ENCODE results near the gene SPON1. TPM values are rescaled to one million over a fixed set of nuclear protein-coding genes. Genes with fewer than 3 reads are reported as not detected.

SPON1 gene
- total RNA-seq, 1 experiment from 2014 or later, result not detected

- H3K4me2 ChIP-seq (ENCODE audit: low read length), result no peak overlapping the region
- BruUV-seq (replicated peaks), result no TSS peak
- H3K36me3 ChIP-seq (ENCODE audit: low read depth, low read length), result no peaks in the 10 kb centered on the region
- intact Hi-C loops (cut with micrococcal nuclease), result no loop called here
- no peak for DNase-seq
- no peak overlapping the region for H3K27ac ChIP-seq (ENCODE audit: low read length)
- ChIA-PET POLR2A (ENCODE audit: unreplicated experiment) (no interaction called here), CTCF (no interaction called here)
- H2AFZ ChIP-seq (ENCODE audit: low read length), result no peak overlapping the region
- H4K20me1 ChIP-seq (ENCODE audit: low read length), result no peaks in the 10 kb centered on the region
- H3K79me2 ChIP-seq (ENCODE audit: low read length), result no peaks in the 10 kb centered on the region
- no peak overlapping the region for H3K4me3 ChIP-seq (ENCODE audit: low read length)
- no peak for ATAC-seq
- H3K9ac ChIP-seq (ENCODE audit: low read length), result no peak overlapping the region
- no peaks in the 10 kb centered on the region for H3K9me2 ChIP-seq (replicated peaks; ENCODE audit: low read length)
- no peaks in the 10 kb centered on the region for H3F3A ChIP-seq (ENCODE audit: low read length, unreplicated experiment)
- no peaks in the 10 kb centered on the region for H3K9me3 ChIP-seq (ENCODE audit: low read length)
- no peaks in the 10 kb centered on the region for H3K4me1 ChIP-seq (ENCODE audit: insufficient read depth, low read length)
- peaks cover 63% of the 10 kb centered on the region for H3K27me3 ChIP-seq (ENCODE audit: low read length)
- TF ChIP-seq EZH2 (IDR thresholded peaks at IDR 0.05; ENCODE audit: low read length, unreplicated experiment) (no peak), CTCF (conservative IDR thresholded peaks at IDR 0.05; ENCODE audit: low read depth, low read length) (no peak), EZH2phosphoT487 (IDR thresholded peaks at IDR 0.05; ENCODE audit: borderline replicate concordance, low read length) (no peak)
Measured at GRCh38 chr11:14235701-14236100, 273.2 kb downstream of the SPON1 start.

- CTCF ChIA-PET, result interaction anchor here (0.5 kb wide), 1 partner anchor 750 kb away, joined by 5 read pairs; no protein-coding TSS in a partner anchor
- no TSS peak for BruUV-seq (replicated peaks)
Measured at GRCh38 chr11:14237444-14237961, 275.0 kb downstream of the SPON1 start.

More at GRCh38 chr11:14237444-14237961, 275.0 kb downstream of the SPON1 start:
- Histone ChIP-seq H4K20me1 (ENCODE audit: low read length) (no peaks in the 10 kb centered on the region), H3F3A (ENCODE audit: low read length, unreplicated experiment) (no peaks in the 10 kb centered on the region), H3K79me2 (ENCODE audit: low read length) (no peaks in the 10 kb centered on the region), H3K9me2 (replicated peaks; ENCODE audit: low read length) (no peaks in the 10 kb centered on the region), H3K9ac (ENCODE audit: low read length) (no peak overlapping the region), H3K36me3 (ENCODE audit: low read depth, low read length) (no peaks in the 10 kb centered on the region), H2AFZ (ENCODE audit: low read length) (no peak overlapping the region), H3K9me3 (ENCODE audit: low read length) (no peaks in the 10 kb centered on the region), H3K4me2 (ENCODE audit: low read length) (no peak overlapping the region), H3K4me3 (ENCODE audit: low read length) (no peak overlapping the region), H3K4me1 (ENCODE audit: insufficient read depth, low read length) (no peaks in the 10 kb centered on the region), H3K27ac (ENCODE audit: low read length) (no peak overlapping the region), H3K27me3 (ENCODE audit: low read length) (peaks cover 73% of the 10 kb centered on the region)
- DNase-seq (no peak), ATAC-seq (no peak)
- TF ChIP-seq CTCF (conservative IDR thresholded peaks at IDR 0.05; ENCODE audit: low read depth, low read length), result no peak
- no peak for TF ChIP-seq EZH2phosphoT487 (IDR thresholded peaks at IDR 0.05; ENCODE audit: borderline replicate concordance, low read length)
- TF ChIP-seq EZH2 (IDR thresholded peaks at IDR 0.05; ENCODE audit: low read length, unreplicated experiment), result no peak
- intact Hi-C loops (cut with micrococcal nuclease), result no loop called here
- POLR2A ChIA-PET (ENCODE audit: unreplicated experiment), result no interaction called here
